ENCODE results near the gene ERF. TPM values are rescaled to one million over a fixed set of nuclear protein-coding genes. Genes with fewer than 3 reads are reported as not detected.

ERF gene
- total RNA-seq, 1 experiment from 2014 or later = 100 TPM

DNA sequence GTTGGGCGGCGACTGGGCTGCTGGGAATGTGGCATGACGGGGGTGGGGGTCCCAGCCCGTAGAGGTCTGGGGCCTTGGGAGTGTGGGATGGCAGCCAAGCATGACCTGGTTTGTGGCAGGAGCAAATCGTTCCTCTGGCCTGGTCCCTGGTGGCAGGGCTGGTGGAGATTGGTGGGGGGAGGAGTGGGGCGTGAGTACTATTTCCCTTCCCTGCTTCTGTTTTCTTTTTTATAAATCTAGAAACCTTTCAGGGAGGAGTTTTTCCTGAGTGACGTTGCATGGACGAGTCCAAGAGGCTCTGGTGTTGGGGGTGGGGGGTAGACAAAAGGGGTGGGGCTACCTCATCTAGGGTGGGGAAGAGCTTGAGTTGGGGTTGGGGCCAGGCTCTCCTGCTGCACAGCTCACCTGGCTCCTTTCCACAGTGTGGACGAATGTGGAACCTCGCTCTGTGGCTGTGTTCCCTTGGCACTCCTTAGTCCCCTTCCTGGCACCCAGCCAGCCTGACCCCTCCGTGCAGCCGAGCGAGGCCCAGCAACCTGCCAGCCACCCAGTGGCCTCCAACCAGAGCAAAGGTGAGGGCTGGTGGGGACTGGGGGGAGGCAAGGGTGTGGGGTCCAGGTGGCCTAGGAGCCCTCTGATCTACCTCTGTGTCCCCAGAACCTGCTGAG is 31.6 kb upstream of the ERF start:
- CTCF ChIA-PET = no interaction called here
- peaks cover 49% of the 10 kb centered on the region for H3K36me3 Mint-ChIP-seq (ENCODE audit: insufficient read depth, unreplicated experiment)
- BruUV-seq (replicated peaks) = no TSS peak

DNA sequence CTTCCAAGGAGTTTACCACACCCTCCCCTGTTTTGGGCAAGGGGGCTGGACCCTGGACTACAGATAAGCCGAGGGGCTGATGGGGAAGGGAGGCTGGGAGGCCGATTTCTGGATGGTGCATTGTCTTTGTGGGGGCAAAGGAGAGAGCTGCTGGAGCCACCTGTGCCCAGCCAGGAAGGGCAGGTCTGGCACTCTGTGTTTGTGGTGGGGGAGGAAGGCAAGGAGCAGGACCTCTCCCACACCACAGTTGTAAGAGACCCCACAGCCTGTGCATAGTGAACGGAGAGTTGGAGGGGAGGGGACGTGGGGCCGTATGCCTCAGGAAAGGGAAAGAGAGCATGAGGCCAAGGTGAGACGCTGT is 31.0 kb upstream of the ERF start:
- H3K4me3 Mint-ChIP-seq (ENCODE audit: low read depth, unreplicated experiment) = no peak overlapping the region
- H3K9me3 Mint-ChIP-seq (ENCODE audit: low read depth, unreplicated experiment) = no peaks in the 10 kb centered on the region
- no peak overlapping the region for H3K27ac Mint-ChIP-seq (ENCODE audit: unreplicated experiment)
- no peaks in the 10 kb centered on the region for H3K27me3 Mint-ChIP-seq (ENCODE audit: unreplicated experiment)
- CTCF ChIA-PET = no interaction called here
- no TSS peak for BruUV-seq (replicated peaks)
- DNase-seq = no peak
- intact Hi-C loops (cut with micrococcal nuclease; ENCODE audit: unreplicated experiment) = loop anchor here (10.0 kb wide), 1 partner anchor 161 kb away; no protein-coding TSS in a partner anchor
- H3K36me3 Mint-ChIP-seq (ENCODE audit: insufficient read depth, unreplicated experiment) = peaks cover 53% of the 10 kb centered on the region
- TF ChIP-seq, protein P1, sequence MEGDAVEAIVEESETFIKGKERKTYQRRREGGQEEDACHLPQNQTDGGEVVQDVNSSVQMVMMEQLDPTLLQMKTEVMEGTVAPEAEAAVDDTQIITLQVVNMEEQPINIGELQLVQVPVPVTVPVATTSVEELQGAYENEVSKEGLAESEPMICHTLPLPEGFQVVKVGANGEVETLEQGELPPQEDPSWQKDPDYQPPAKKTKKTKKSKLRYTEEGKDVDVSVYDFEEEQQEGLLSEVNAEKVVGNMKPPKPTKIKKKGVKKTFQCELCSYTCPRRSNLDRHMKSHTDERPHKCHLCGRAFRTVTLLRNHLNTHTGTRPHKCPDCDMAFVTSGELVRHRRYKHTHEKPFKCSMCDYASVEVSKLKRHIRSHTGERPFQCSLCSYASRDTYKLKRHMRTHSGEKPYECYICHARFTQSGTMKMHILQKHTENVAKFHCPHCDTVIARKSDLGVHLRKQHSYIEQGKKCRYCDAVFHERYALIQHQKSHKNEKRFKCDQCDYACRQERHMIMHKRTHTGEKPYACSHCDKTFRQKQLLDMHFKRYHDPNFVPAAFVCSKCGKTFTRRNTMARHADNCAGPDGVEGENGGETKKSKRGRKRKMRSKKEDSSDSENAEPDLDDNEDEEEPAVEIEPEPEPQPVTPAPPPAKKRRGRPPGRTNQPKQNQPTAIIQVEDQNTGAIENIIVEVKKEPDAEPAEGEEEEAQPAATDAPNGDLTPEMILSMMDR (IDR thresholded peaks at IDR 0.05; ENCODE audit: unreplicated experiment) = no peak
- H3K4me1 Mint-ChIP-seq (ENCODE audit: low read depth, unreplicated experiment) = peaks cover 10% of the 10 kb centered on the region

More for the DNA sequence above, 31.6 kb upstream of the ERF start:
- no peak for DNase-seq
- TF ChIP-seq, protein P1 (IDR thresholded peaks at IDR 0.05; ENCODE audit: unreplicated experiment) = no peak
- Mint-ChIP-seq H3K27me3 (ENCODE audit: unreplicated experiment) (no peaks in the 10 kb centered on the region), H3K4me3 (ENCODE audit: low read depth, unreplicated experiment) (no peak overlapping the region), H3K9me3 (ENCODE audit: low read depth, unreplicated experiment) (no peaks in the 10 kb centered on the region), H3K4me1 (ENCODE audit: low read depth, unreplicated experiment) (peaks cover 14% of the 10 kb centered on the region), H3K27ac (ENCODE audit: unreplicated experiment) (no peak overlapping the region)
- intact Hi-C loops (cut with micrococcal nuclease; ENCODE audit: unreplicated experiment) = loop anchor here (10.0 kb wide), 1 partner anchor 162 kb away; no protein-coding TSS in a partner anchor

DNA sequence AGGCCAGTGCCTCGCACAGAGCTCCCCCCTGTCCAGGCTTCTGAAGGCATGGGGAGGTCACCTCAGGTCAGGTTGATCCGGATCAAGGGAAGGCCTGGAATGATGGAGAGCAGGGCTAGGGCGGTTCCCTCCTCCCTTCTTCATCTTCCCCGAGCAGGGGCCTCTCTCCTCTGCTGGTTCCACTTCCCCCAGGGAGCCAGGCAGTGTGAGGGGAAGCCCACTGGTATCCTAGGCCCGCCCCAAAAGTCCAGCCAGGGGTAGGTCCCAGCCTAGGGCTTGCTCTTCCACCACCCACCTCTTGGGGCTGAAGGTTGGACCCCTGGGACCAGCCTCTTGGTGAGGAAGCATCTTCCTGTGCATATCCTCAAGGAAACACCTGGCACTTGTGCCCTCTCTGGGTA is 30.6 kb upstream of the ERF start:
- H3K4me3 Mint-ChIP-seq (ENCODE audit: low read depth, unreplicated experiment) = peak overlapping the region; percentile 69
- TF ChIP-seq, protein P1 (IDR thresholded peaks at IDR 0.05; ENCODE audit: unreplicated experiment) = no peak
- no TSS peak for BruUV-seq (replicated peaks)
- peaks cover 10% of the 10 kb centered on the region for H3K4me1 Mint-ChIP-seq (ENCODE audit: low read depth, unreplicated experiment)
- no peaks in the 10 kb centered on the region for H3K9me3 Mint-ChIP-seq (ENCODE audit: low read depth, unreplicated experiment)
- H3K36me3 Mint-ChIP-seq (ENCODE audit: insufficient read depth, unreplicated experiment) = peaks cover 53% of the 10 kb centered on the region
- no peak for DNase-seq
- CTCF ChIA-PET = interaction anchor here (1.2 kb wide), 1 partner anchor 39 kb away, joined by 4 read pairs; no protein-coding TSS in a partner anchor
- intact Hi-C loops (cut with micrococcal nuclease; ENCODE audit: unreplicated experiment) = loop anchor here (10.0 kb wide), 1 partner anchor 161 kb away; no protein-coding TSS in a partner anchor
- no peaks in the 10 kb centered on the region for H3K27me3 Mint-ChIP-seq (ENCODE audit: unreplicated experiment)
- H3K27ac Mint-ChIP-seq (ENCODE audit: unreplicated experiment) = no peak overlapping the region

DNA sequence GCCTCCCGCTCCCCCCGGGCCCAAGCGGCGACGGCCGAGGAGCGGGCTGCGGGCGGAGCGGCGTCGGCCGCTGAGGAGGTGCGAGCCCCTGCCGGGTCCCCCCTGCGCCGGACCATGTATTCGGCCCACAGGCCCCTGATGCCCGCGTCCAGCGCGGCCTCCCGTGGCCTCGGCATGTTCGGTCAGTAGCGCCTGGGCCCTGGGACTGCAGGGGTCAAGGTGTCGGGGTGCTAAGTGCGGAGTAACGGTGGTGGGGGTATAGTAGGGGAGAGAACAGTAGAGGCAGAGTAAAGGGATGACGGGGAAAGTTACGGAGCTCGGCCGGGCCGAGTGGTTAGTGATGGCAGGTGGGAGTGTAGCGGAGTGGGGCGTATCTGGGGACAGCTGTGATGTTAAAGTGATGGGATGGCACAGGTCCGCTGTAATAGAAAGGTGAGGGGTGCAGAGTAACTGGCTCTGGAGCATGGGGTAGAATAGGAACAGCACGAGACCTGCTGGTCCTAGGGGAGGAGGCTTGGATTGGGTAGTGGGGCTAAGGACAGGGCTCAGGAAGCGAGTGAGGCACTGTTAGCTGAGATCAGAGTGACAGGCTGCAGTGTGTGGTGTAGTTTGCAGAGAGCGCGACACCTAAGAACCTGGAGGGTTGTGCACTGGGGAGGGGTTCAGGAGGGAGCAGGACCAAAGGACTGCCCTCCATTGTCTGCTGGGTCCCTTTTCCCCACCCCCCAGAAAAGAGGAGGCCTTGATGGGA is 29.8 kb upstream of the ERF start:
- no peaks in the 10 kb centered on the region for H3K27me3 Mint-ChIP-seq (ENCODE audit: unreplicated experiment)
- no TSS peak for BruUV-seq (replicated peaks)
- TF ChIP-seq, protein P1 (IDR thresholded peaks at IDR 0.05; ENCODE audit: unreplicated experiment) = no peak
- peak overlapping the region; percentile 10 for H3K27ac Mint-ChIP-seq (ENCODE audit: unreplicated experiment)
- H3K4me1 Mint-ChIP-seq (ENCODE audit: low read depth, unreplicated experiment) = peaks cover 12% of the 10 kb centered on the region
- peaks cover 54% of the 10 kb centered on the region for H3K36me3 Mint-ChIP-seq (ENCODE audit: insufficient read depth, unreplicated experiment)
- DNase-seq = no peak
- CTCF ChIA-PET = interaction anchor here (1.2 kb wide), 1 partner anchor 38 kb away, joined by 4 read pairs; no protein-coding TSS in a partner anchor
- H3K4me3 Mint-ChIP-seq (ENCODE audit: low read depth, unreplicated experiment) = peak overlapping the region; percentile 69
- intact Hi-C loops (cut with micrococcal nuclease; ENCODE audit: unreplicated experiment) = loop anchor here (10.0 kb wide), 1 partner anchor 160 kb away; no protein-coding TSS in a partner anchor
- no peaks in the 10 kb centered on the region for H3K9me3 Mint-ChIP-seq (ENCODE audit: low read depth, unreplicated experiment)
